Measurements from ENCODE around the gene CHRM4. TPM values are rescaled to one million over a fixed set of nuclear protein-coding genes. Genes with fewer than 3 reads are reported as not detected.

The CHRM4 gene
- total RNA-seq, 2 donors from 2014 or later = 2.8 TPM; not detected in 1

DNA sequence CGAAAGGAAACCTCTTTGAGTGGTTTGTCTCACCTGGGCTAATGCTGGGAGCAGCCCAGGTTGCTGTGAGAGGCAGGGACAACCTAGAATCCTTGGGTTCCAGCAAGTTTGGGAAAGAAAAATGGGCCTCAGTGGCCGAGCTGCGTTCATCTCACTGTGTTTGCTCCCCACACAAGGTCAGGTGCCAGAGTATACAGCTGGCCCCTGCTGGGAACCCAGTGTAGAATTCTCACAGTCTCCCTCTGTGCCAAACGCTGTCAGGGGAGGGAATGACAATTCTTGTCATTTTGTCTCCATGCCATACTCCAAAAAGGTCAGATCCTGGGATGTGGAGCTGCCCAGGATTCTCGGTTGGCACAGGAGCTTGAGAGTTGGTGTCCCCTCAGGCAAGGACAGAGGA, 40.0 kb downstream of the CHRM4 start:
- WGBS = 50% methylated on average over 5 of the region's 5 CpGs
- H3K27me3 ChIP-seq (replicated peaks; ENCODE audit: insufficient read depth) = no peaks in the 10 kb centered on the region
- intact Hi-C loops (cut with DNase I) = no loop called here

GRCh38 chr11:46351148-46351547, 40.4 kb downstream of the CHRM4 start:
- H3K27ac ChIP-seq = no peak overlapping the region
- H3K4me1 ChIP-seq (replicated peaks) = peaks cover 13% of the 10 kb centered on the region
- H3K27me3 ChIP-seq (replicated peaks; ENCODE audit: insufficient read depth) = no peaks in the 10 kb centered on the region
- H3K36me3 ChIP-seq = no peaks in the 10 kb centered on the region
- no peaks in the 10 kb centered on the region for H3K9me3 ChIP-seq
- TF ChIP-seq POLR2AphosphoS5 (IDR thresholded peaks at IDR 0.05) (no peak), POLR2A (IDR thresholded peaks at IDR 0.05) (no peak), CTCF (IDR thresholded peaks at IDR 0.05) (no peak)
- no peak for DNase-seq (ENCODE audit: low spot score)
- intact Hi-C loops (cut with DNase I) = no loop called here
- H3K4me3 ChIP-seq = no peak overlapping the region
- 70% methylated on average over 8 of the region's 8 CpGs for WGBS

More for the DNA sequence above, 40.0 kb downstream of the CHRM4 start:
- no peak for TF ChIP-seq POLR2A (IDR thresholded peaks at IDR 0.05)
- no peak for TF ChIP-seq POLR2AphosphoS5 (IDR thresholded peaks at IDR 0.05)
- no peak for TF ChIP-seq CTCF (IDR thresholded peaks at IDR 0.05)
- Histone ChIP-seq H3K4me1 (replicated peaks) (peaks cover 13% of the 10 kb centered on the region), H3K4me3 (no peak overlapping the region), H3K9me3 (no peaks in the 10 kb centered on the region), H3K36me3 (no peaks in the 10 kb centered on the region), H3K27ac (peak overlapping the region; percentile 4 to 44)
- DNase-seq (ENCODE audit: low spot score) = no peak

DNA sequence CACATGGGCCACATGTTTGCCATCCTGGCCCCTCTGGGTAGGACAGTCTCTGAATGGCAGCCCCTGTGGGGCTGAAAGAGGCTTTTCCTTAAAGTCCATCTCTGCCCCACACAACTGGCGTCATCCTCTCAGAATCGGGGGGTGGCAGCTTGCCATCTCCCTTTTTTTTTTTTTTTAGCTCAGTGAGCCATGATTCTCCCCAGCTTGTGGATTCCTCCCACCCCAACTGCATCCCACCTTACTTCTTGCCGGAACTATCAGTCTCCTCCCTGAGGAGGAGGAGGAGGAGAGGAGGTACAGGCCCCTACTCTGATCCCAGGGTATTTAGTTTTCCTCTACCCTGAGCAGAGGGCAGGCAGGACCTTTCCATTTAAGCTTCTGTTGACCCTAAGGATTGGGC, 40.9 kb downstream of the CHRM4 start:
- H3K4me1 ChIP-seq (replicated peaks) = peaks cover 13% of the 10 kb centered on the region
- TF ChIP-seq POLR2A (IDR thresholded peaks at IDR 0.05) (no peak), CTCF (IDR thresholded peaks at IDR 0.05) (no peak), POLR2AphosphoS5 (IDR thresholded peaks at IDR 0.05) (no peak)
- no peaks in the 10 kb centered on the region for H3K36me3 ChIP-seq
- no peaks in the 10 kb centered on the region for H3K27me3 ChIP-seq (replicated peaks; ENCODE audit: insufficient read depth)
- H3K4me3 ChIP-seq = no peak overlapping the region
- no peak overlapping the region for H3K27ac ChIP-seq
- WGBS = 40% methylated on average over 3 of the region's 3 CpGs
- no peak for DNase-seq (ENCODE audit: low spot score)
- H3K9me3 ChIP-seq = no peaks in the 10 kb centered on the region
- intact Hi-C loops (cut with DNase I) = no loop called here

DNA sequence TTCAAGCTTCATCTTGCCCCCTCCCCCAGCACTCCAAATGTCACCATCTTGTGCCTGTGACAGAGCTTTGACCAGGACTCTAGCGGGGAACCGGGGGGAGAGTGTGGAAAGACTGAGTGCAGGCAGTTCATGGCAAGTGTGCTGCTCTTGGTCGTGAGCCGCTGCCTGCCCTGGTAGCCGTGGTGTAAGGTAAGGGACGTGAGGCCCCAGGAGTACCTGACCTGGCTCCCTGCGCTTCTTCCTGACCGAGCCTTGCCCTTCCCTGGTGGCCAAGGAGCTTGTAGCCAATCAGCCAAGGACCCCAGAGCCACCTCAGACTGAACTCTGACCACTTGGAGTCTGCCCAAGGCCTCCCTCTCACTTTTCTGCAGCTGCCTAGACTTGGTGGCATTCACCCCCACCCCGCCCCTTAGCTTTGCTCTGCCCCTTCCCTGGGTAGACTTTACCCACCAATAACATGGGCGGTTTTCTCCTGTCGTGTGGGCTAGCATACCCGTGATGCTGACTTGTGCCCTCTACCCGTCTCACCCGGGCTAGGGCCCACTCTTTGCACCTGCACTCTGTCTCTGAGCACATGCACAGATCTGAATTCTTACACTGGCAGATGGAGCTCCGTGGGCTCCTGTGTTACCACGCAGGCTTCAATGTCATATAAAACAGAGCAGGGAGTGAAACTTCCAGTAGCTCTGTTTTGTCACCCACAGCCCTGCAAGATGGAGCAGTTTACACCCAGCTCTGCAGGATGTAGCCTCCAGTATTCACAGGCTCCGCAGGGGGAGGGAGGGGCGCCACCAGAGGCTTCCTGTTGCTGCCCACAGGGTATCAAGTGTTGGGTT, 42.8 kb downstream of the CHRM4 start:
- peaks cover 13% of the 10 kb centered on the region for H3K4me1 ChIP-seq (replicated peaks)
- intact Hi-C loops (cut with DNase I) = no loop called here
- H3K4me3 ChIP-seq = peak overlapping the region; percentile 71
- no peak for TF ChIP-seq CTCF (IDR thresholded peaks at IDR 0.05)
- no peak for TF ChIP-seq POLR2AphosphoS5 (IDR thresholded peaks at IDR 0.05)
- no peak for TF ChIP-seq POLR2A (IDR thresholded peaks at IDR 0.05)
- no peaks in the 10 kb centered on the region for H3K27me3 ChIP-seq (replicated peaks; ENCODE audit: insufficient read depth)
- no peaks in the 10 kb centered on the region for H3K36me3 ChIP-seq
- no peak for DNase-seq (ENCODE audit: low spot score)
- no peaks in the 10 kb centered on the region for H3K9me3 ChIP-seq
- H3K27ac ChIP-seq = no peak overlapping the region
- WGBS = 64% methylated on average over 18 of the region's 18 CpGs
